ENCODE measurements around the gene PRDX2.

GRCh38 chr19:12789904-12790619, 11.5 kb downstream of the PRDX2 start:
- TF ChIP-seq CTCF (IDR thresholded peaks at IDR 0.05; ENCODE audit: low read depth, low read length) (no peak), EZH2phosphoT487 (IDR thresholded peaks at IDR 0.05; ENCODE audit: low read depth) (no peak)
